SIG-M5 (cell line): ENCODE data around the gene PPM1H.
"Not testable (repeated sequence)": the region's sequence is repeated elsewhere in the genome, so short reads cannot be mapped to it uniquely, and the experiment has no call there.

Experiments used
- DNase-seq: peaks from one replicate; lab custom pipeline; 2025; lab: John Stamatoyannopoulos, UW

PPM1H gene

DNA sequence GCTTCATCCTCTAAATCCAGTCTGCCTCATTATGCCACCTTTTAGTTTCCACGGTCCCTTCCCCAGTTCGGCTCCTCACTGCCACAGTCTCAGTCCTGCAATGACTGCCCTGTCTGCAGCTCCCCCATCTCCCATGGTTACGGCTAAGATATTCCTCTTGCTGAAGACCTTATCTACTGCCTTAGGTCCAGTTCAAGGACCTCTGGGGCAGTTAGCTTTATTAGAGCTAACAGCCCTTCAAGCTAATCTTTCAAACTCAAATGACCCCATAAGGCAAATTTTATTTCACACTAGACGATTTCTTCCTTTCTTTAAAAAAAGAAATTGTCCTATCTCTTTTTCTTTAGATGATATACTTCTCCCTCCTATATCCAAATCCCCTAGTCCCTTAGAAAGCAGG, 253.6 kb downstream of the PPM1H start:
- no peak for DNase-seq

DNA sequence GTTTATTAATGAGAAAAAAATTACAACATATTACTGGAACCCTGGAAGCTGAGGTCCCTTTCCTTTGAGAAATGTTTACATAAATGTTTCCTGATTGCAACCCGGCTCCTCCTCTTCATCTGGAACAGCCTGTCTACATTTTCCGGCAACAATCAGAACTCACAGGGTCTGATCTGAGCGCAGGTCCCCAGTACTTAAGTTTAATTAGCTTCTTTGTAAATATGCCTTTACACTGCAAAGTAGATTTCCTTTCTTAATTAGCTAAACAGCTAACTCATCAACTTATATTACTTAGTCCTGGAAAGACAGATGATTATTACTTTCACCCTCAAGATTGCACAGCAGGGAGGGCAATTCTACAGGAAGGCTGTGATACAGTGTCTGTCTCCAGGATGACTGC, 255.3 kb downstream of the PPM1H start:
- DNase-seq = no peak

GRCh38 chr12:62677355-62677754, 257.6 kb downstream of the PPM1H start:
- no peak for DNase-seq

- DNase-seq = no peak
Measured at GRCh38 chr12:62676521-62677307, 258.2 kb downstream of the PPM1H start.

- no peak for DNase-seq
Measured at GRCh38 chr12:62673028-62673815, 261.7 kb downstream of the PPM1H start.

DNA sequence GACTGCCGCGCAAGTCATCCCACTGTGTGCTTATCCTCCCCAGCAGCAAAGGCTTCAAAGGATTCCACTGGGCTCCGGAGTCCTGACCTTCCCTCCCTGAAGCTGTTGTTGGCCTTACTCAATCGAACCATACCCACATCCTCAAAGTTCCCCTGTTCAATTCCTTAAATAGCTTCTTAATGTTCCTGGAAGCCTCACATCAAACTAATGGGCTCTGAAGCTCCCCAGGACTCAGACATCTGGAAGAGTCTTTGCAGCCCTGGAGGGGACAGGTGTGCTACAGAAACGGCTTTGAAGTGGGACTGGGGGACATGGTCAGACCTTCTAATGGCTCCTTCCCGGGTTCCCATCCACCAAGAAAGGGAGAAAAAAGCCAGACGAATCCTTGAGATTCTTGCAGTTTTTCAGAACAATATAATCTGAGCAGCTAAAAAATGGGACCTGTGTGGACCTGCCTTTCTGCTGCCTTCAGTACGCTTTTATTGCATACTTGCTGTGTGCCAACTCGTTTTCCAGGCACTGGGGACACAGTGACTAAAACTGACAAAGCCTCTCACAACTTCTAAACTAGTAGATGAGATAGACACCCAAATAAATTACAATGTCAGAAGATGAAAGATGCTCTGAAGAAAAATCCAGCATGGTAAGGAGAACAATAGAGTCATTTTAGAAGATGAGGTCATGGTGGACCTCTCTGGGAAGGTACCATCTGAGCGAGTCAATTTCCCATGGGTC, 263.8 kb downstream of the PPM1H start:
- no peak for DNase-seq

- DNase-seq = no peak
Measured at GRCh38 chr12:62668782-62669181, 266.2 kb downstream of the PPM1H start.

- DNase-seq = not testable (repeated sequence)
Measured at GRCh38 chr12:62664951-62665350, 270.0 kb downstream of the PPM1H start.

- DNase-seq = no peak
Measured at GRCh38 chr12:62660756-62661155, 274.2 kb downstream of the PPM1H start.

DNA sequence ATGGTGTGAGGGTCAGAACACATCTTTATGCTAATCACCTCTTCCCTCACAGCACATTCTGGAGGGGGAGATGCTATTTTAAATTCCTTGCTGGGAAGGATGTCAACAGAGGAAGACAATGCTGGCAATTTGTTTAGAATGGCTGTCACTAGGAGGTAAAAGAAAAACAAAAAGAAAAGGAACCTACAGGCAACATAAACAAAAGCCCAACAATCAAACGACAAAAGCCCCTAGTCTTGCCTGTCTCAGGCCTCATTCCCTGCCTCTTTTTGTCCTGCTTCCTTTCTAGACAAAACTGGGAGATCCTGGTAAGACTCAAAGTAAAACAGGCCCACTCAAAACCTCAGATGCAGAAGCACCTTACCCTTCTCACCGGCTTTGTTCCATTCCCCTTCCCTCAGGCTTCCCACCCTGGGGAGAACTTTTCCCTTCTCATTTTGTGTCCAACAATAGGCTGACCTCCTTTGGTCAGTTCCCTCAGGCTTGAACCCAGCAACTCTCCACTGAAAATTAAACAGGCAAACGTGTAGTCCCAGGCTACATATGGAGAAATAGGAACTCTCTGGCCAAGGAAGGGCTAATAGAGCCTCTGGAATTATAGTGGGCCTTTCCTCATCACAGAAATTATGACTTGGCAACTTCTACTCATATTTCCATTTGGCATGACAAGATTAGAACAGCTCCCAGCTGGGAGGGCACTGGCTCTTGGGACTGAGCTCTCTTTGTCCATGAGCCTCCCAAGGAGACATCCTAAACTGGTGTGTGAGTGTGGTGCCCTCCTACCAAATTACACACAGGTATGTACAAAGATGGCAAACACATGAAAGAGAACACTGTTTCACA, 275.3 kb downstream of the PPM1H start:
- no peak for DNase-seq

DNA sequence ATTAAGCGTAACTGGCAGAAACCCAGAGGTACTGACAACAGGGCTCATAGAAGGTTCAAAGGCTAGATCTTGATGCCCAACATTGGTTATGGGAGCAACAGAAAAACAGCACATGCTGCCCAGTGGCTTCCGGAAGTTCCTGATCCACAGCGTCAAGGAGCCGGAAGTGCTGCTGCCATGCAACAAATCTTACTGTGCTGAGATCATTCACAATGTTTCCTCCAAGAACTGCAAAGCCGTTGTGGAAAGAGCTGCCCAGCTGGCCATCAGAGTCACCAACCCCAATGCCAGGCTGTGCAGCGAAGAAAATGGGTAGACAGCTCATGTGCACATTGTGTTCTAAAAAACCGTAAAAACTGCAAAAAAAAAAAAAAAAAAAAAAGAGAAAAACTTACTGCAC, 276.0 kb downstream of the PPM1H start:
- DNase-seq = no peak

GRCh38 chr12:62657363-62657632, 277.7 kb downstream of the PPM1H start:
- no peak for DNase-seq

- DNase-seq = no peak
Measured at GRCh38 chr12:62656591-62657362, 278.2 kb downstream of the PPM1H start.

GRCh38 chr12:62655666-62656151, 279.2 kb downstream of the PPM1H start:
- no peak for DNase-seq

DNA sequence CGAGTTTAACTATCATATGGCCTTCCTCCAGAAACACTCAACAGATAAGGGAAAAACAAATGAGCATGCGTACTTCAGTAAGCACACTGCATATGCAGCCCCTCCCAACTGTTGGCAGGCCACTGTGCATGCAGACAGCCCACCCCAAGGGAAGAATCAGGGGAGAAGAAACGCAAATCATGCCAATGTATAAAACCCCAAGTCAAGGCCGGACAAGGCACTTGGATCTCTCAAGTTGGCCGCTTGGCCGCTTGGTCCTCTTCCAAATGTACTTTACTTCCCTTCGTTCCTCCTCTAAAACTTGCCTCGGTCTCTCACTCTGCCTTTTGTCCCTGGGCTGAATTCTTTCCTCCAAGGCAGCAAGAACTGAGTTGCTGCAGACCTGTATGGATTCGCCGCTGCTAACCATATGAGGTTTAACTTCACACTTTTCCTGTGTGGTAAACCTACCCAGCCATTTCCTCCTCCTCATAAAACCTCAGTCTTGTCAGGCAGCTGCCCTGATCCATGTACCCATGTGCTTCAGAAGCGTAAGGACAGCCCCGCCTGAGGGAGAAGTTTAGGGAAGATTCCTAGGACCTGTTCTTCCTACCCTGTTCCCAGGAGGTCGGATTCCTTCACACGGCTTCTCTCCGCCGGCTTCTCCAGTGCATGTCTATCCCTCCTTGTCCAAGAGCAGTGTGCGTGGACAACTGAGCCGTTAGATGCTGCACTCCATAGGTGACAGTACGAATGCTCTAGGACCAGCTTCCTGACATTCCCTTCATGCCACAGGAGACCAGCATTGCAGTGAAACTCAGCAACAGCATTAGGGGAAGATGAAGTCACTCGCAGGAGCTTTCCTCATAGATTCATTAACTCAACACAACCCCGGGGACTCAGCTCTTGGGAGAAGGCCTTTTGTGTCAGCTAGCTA, 280.4 kb downstream of the PPM1H start:
- no peak for DNase-seq

GRCh38 chr12:62653740-62654139, 281.2 kb downstream of the PPM1H start:
- no peak for DNase-seq

DNA sequence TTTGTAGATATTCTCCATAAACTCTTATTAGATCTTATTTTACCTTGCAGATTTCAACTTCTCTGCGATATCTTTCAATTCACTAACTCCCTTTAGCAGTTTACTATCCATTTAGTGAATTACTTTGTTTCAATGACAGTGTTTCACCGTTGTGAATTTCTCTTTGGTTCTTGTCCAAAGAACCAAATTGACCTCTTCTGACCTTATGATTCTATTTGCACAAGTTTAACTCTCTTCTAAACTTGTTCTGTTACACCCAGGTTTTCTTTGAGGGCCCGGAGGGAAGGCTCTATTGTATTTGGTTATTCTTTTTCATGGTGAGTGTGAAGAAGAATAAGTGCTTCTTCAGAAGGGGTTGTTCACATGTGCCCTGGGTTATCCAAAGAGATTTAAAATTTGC, 281.6 kb downstream of the PPM1H start:
- no peak for DNase-seq

- no peak for DNase-seq
Measured at GRCh38 chr12:62651138-62651537, 283.8 kb downstream of the PPM1H start.

GRCh38 chr12:62649412-62650138, 285.4 kb downstream of the PPM1H start:
- DNase-seq = no peak
